H1 (cell line): ENCODE results near the gene DPP10. TPM values are rescaled to one million over a fixed set of nuclear protein-coding genes. Genes with fewer than 3 reads are reported as not detected.

Experiments
- CTCF ChIA-PET: fragments of 300-600 bp; sonication (Branson Sonifier 250); formaldehyde crosslinking; loops from one replicate; lab custom pipeline; 2021; ENCODE audit not compliant: partially characterized antibody; lab: Charles Lee
- POLR2A ChIA-PET: fragments of 300-600 bp; sonication (Branson Sonifier 250); formaldehyde crosslinking; loops from one replicate; lab custom pipeline; 2021; ENCODE audit warnings: inconsistent platforms; ENCODE audit not compliant: partially characterized antibody; lab: Charles Lee
- DNase-seq, 2 experiments: peaks; one replicate each; pipeline versions ENCODE4 v3.0.0 to v3.0.0-alpha.2; 2010 to 2022; ENCODE audit warnings: low spot score in 2 of 2, low read depth in 1 of 2, mixed read lengths in 1 of 2
- FAIRE-seq: peaks from 2 replicates; lab custom pipeline; 2011; peaks lifted over from hg19 to GRCh38; lab: Jason Lieb, UNC
- H2AFZ ChIP-seq: 2 replicates; pipeline ENCODE4 v1.8.1; 2012; ENCODE audit warnings: low read length, inconsistent platforms
- H2AK5ac ChIP-seq: 2 replicates; pipeline ENCODE4 v1.6.1; 2013; ENCODE audit warnings: low read depth, low read length
- H2BK120ac ChIP-seq: replicated peaks from 2 replicates; pipeline ENCODE3; 2013; ENCODE audit warnings: low read depth, low read length, inconsistent platforms
- H2BK12ac ChIP-seq: 2 replicates; pipeline ENCODE4 v1.6.1; 2013; ENCODE audit warnings: low read depth, low read length
- H2BK15ac ChIP-seq: 2 replicates; pipeline ENCODE4 v1.6.1; 2013; ENCODE audit warnings: low read length
- H2BK20ac ChIP-seq: 2 replicates; pipeline ENCODE4 v1.6.1; 2013; ENCODE audit warnings: low read length
- H2BK5ac ChIP-seq: 2 replicates; pipeline ENCODE4 v1.6.1; 2013; ENCODE audit warnings: low read depth, low read length
- H3K14ac ChIP-seq: 2 replicates; pipeline ENCODE4 v1.6.1; 2013; ENCODE audit warnings: inconsistent platforms; ENCODE audit not compliant: insufficient read length
- H3K18ac ChIP-seq: 2 replicates; pipeline ENCODE4 v1.6.1; 2013; ENCODE audit warnings: low read length; ENCODE audit errors: extremely low read depth
- H3K23ac ChIP-seq: 2 replicates; pipeline ENCODE4 v1.6.1; 2013; ENCODE audit warnings: inconsistent platforms; ENCODE audit not compliant: insufficient read length
- H3K23me2 ChIP-seq: 2 replicates; pipeline ENCODE4 v1.6.1; 2013; ENCODE audit warnings: low read depth, low read length
- H3K27ac ChIP-seq: 2 replicates; pipeline ENCODE4 v1.6.1; 2011; ENCODE audit warnings: low read depth, low read length, inconsistent platforms
- H3K27me3 ChIP-seq, 4 experiments: replicated peaks in 1 of 4; 1 replicate in 1 of 4; 2 replicates in 3 of 4; pipeline versions ENCODE4 v1.6.1 to v1.8.1; 2011 to 2013; ENCODE audit warnings: low read length in 3 of 4, mild to moderate bottlenecking in 3 of 4, inconsistent platforms in 2 of 4, mixed read lengths in 2 of 4, moderate library complexity in 1 of 4; ENCODE audit not compliant: control insufficient read depth in 3 of 4, insufficient read depth in 3 of 4; ENCODE audit errors: extremely low read depth in 1 of 4
- H3K36me3 ChIP-seq, 4 experiments: 2 replicates each; pipeline versions ENCODE4 v1.6.1 to v1.8.1; 2011 to 2013; ENCODE audit warnings: mild to moderate bottlenecking in 4 of 4, low read length in 3 of 4, moderate library complexity in 2 of 4, control low read depth in 1 of 4, inconsistent platforms in 1 of 4; ENCODE audit not compliant: insufficient read depth in 4 of 4, control insufficient read depth in 2 of 4
- H3K4ac ChIP-seq: replicated peaks from 2 replicates; pipeline ENCODE3; 2013; ENCODE audit warnings: low read length, low read depth, mixed read lengths, inconsistent platforms; ENCODE audit not compliant: insufficient read length
- H3K4me1 ChIP-seq, 4 experiments: replicated peaks in 1 of 4; 1 replicate in 1 of 4; 2 replicates in 3 of 4; pipeline versions ENCODE4 v1.6.1 to v1.8.1; 2011 to 2013; ENCODE audit warnings: low read length in 3 of 4, inconsistent platforms in 2 of 4, mixed read lengths in 1 of 4; ENCODE audit not compliant: insufficient read depth in 4 of 4, control insufficient read depth in 3 of 4
- H3K4me2 ChIP-seq, 2 experiments: 2 replicates each; pipeline versions ENCODE4 v1.6.1 to v1.8.1; 2011 to 2013; ENCODE audit warnings: low read depth in 2 of 2, low read length in 2 of 2, control low read depth in 1 of 2, inconsistent platforms in 1 of 2, mild to moderate bottlenecking in 1 of 2; ENCODE audit not compliant: insufficient read depth in 1 of 2
- H3K4me3 ChIP-seq, 4 experiments: fragments of 200-600, 300-600 bp in 1 of 4; sonication (generic), shearing (Covaris generic), sonication (Bioruptor Twin) in 1 of 4; 2 replicates each; pipeline versions ENCODE4 v1.5.1 to v1.8.1; 2011 to 2016; ENCODE audit warnings: low read length in 4 of 4, low read depth in 3 of 4, control low read depth in 2 of 4, inconsistent platforms in 2 of 4, mild to moderate bottlenecking in 2 of 4, mixed read lengths in 1 of 4, moderate library complexity in 1 of 4; ENCODE audit not compliant: insufficient read depth in 2 of 4; ENCODE audit errors: extremely low read depth in 1 of 4
- H3K56ac ChIP-seq: replicated peaks from 2 replicates; pipeline ENCODE3; 2013; ENCODE audit warnings: low read depth, mild to moderate bottlenecking, mixed read lengths, low read length, inconsistent platforms; ENCODE audit not compliant: insufficient read length
- H3K79me1 ChIP-seq: 2 replicates; pipeline ENCODE4 v1.6.1; 2013; ENCODE audit warnings: low read depth, low read length, control low read depth
- H3K79me2 ChIP-seq, 2 experiments: 2 replicates each; pipeline versions ENCODE4 v1.6.1 to v1.8.1; 2012 to 2013; ENCODE audit warnings: low read length in 2 of 2, mild to moderate bottlenecking in 2 of 2, inconsistent platforms in 1 of 2; ENCODE audit not compliant: insufficient read depth in 2 of 2, control insufficient read depth in 1 of 2
- H3K9ac ChIP-seq, 4 experiments: replicated peaks in 1 of 4; 1 replicate in 1 of 4; 2 replicates in 3 of 4; pipeline versions ENCODE4 v1.6.1 to v1.8.1; 2011 to 2013; ENCODE audit warnings: low read depth in 3 of 4, low read length in 3 of 4, control low read depth in 2 of 4, mild to moderate bottlenecking in 2 of 4, moderate library complexity in 2 of 4, inconsistent platforms in 1 of 4; ENCODE audit errors: extremely low read depth in 1 of 4
- H3K9me3 ChIP-seq, 2 experiments: 2 replicates each; pipeline versions ENCODE4 v1.6.1 to v1.8.1; 2012 to 2013; ENCODE audit warnings: mild to moderate bottlenecking in 2 of 2, moderate library complexity in 2 of 2, control low read depth in 1 of 2, inconsistent platforms in 1 of 2, low read depth in 1 of 2, low read length in 1 of 2, mixed read lengths in 1 of 2; ENCODE audit not compliant: insufficient read depth in 2 of 2
- H4K20me1 ChIP-seq, 2 experiments: replicated peaks in 1 of 2; 2 replicates each; pipeline versions ENCODE3 to v1.8.1; 2011 to 2013; ENCODE audit warnings: inconsistent platforms in 2 of 2, low read length in 2 of 2, mild to moderate bottlenecking in 1 of 2; ENCODE audit not compliant: insufficient read depth in 2 of 2, control insufficient read depth in 1 of 2
- H4K5ac ChIP-seq: 2 replicates; pipeline ENCODE4 v1.6.1; 2013; ENCODE audit warnings: low read length, low read depth, mixed read lengths, inconsistent platforms; ENCODE audit not compliant: insufficient read length
- H4K8ac ChIP-seq: 2 replicates; pipeline ENCODE4 v1.8.0; 2013; ENCODE audit warnings: mild to moderate bottlenecking, moderate library complexity, low read length, inconsistent platforms; ENCODE audit not compliant: insufficient read depth; ENCODE audit errors: extremely low read depth
- H4K91ac ChIP-seq: replicated peaks from 2 replicates; pipeline ENCODE3; 2013; ENCODE audit warnings: low read length, mixed read lengths, inconsistent platforms; ENCODE audit not compliant: insufficient read length
- ATF3 ChIP-seq: IDR thresholded peaks from 2 replicates; pipeline ENCODE4 v1.6.1; 2011; ENCODE audit warnings: low read depth, mild to moderate bottlenecking, low read length; ENCODE audit not compliant: insufficient read depth
- CHD1 ChIP-seq: IDR thresholded peaks from 2 replicates; pipeline ENCODE4 v1.6.1; 2012; ENCODE audit warnings: low read depth, low read length, improper control_type of control experiment
- CREB1 ChIP-seq: IDR thresholded peaks from 2 replicates; pipeline ENCODE4 v1.6.1; 2012; ENCODE audit warnings: inconsistent platforms
- FOSL1 ChIP-seq: IDR thresholded peaks from 2 replicates; pipeline ENCODE4 v1.6.1; 2011; ENCODE audit warnings: mild to moderate bottlenecking, low read depth, low read length, moderate library complexity; ENCODE audit not compliant: insufficient read depth
- GTF2F1 ChIP-seq: IDR thresholded peaks from 2 replicates; pipeline ENCODE4 v1.6.1; 2012; ENCODE audit warnings: low read depth, low read length, improper control_type of control experiment, borderline replicate concordance
- JUN ChIP-seq: IDR thresholded peaks from 2 replicates; pipeline ENCODE4 v1.6.1; 2011; ENCODE audit warnings: low read depth, mild to moderate bottlenecking, improper control_type of control experiment, low read length
- MAFK ChIP-seq: IDR thresholded peaks from 2 replicates; pipeline ENCODE4 v1.6.1; 2012; ENCODE audit warnings: low read depth, mild to moderate bottlenecking, improper control_type of control experiment, low read length
- NRF1 ChIP-seq: IDR thresholded peaks from 2 replicates; pipeline ENCODE4 v1.6.1; 2011; ENCODE audit warnings: mild to moderate bottlenecking, low read depth, low read length, improper control_type of control experiment
- POLR2AphosphoS5 ChIP-seq: IDR thresholded peaks from 2 replicates; pipeline ENCODE4 v1.6.1; 2011; ENCODE audit warnings: low read depth, low read length
- RAD21 ChIP-seq, 2 experiments: IDR thresholded peaks in 1 of 2; conservative IDR thresholded peaks in 1 of 2; 2 replicates each; pipeline ENCODE4 v1.6.1; 2011; ENCODE audit warnings: low read depth in 2 of 2, low read length in 2 of 2, improper control_type of control experiment in 1 of 2, inconsistent platforms in 1 of 2, mild to moderate bottlenecking in 1 of 2, moderate library complexity in 1 of 2
- SIN3A ChIP-seq, 2 experiments: IDR thresholded peaks in 1 of 2; conservative IDR thresholded peaks in 1 of 2; 2 replicates each; pipeline ENCODE4 v1.6.1; 2011 to 2012; ENCODE audit warnings: low read length in 2 of 2, improper control_type of control experiment in 1 of 2, low read depth in 1 of 2, mild to moderate bottlenecking in 1 of 2
- TAF1 ChIP-seq: IDR thresholded peaks from 2 replicates; pipeline ENCODE4 v1.6.1; 2011; ENCODE audit warnings: mild to moderate bottlenecking, low read depth, low read length
- TAF7 ChIP-seq: optimal IDR thresholded peaks from 2 replicates; pipeline ENCODE3; 2011; ENCODE audit warnings: low read depth, mild to moderate bottlenecking, inconsistent platforms, low read length, moderate library complexity, borderline replicate concordance
- WGBS, 2 experiments: shearing (Covaris generic) in 1 of 2; methylation state at CpG; one replicate each; pipeline versions ENCODE4 v1.1.6 to v1.1.7; 2013 to 2015; ENCODE audit warnings: low lambda C conversion rate in 2 of 2, mixed read lengths in 2 of 2, inconsistent platforms in 1 of 2, low coverage in 1 of 2, missing lambda C conversion rate in 1 of 2; ENCODE audit not compliant: insufficient replicate concordance in 2 of 2, insufficient coverage in 1 of 2, insufficient read length in 1 of 2; ENCODE audit errors: extremely low coverage in 1 of 2, missing lambda C conversion rate in 1 of 2; 5-methylcytosine and 5-hydroxymethylcytosine counted together
- polyA plus RNA-seq, 7 experiments: library from polyadenylated mRNA; depleted of rRNA in 3 of 7; stranded (reverse) in 5 of 7; unstranded in 2 of 7; fragments of >200 nt in 5 of 7; fragments of 200-250 nt in 2 of 7; gene quantifications; 1 replicate in 5 of 7; 2 replicates in 1 of 7; 4 replicates in 1 of 7; pipeline versions ENCODE4 v1.2.1 to v1.2.3, GENCODE V29; 2011 to 2013; ENCODE audit warnings: missing spikeins in 2 of 7, mixed read lengths in 2 of 7
- total RNA-seq: library from RNA; stranded (reverse); fragmentation: NEBNext Ultra II Directional; extraction: Animal tissue kit (Norgen Biotek cat#: 25700); gene quantifications from 2 replicates; pipeline ENCODE4 v1.2.1, GENCODE V29; 2021

Gene DPP10
- total and polyA plus RNA-seq, 2 of the 8 experiments (the other 6 are each of a cell fraction or from before 2014, with no cell fraction given): 3.3 to 7.2 TPM

GRCh38 chr2:115034801-115035200 is 592.4 kb downstream of the DPP10 start:
- Histone ChIP-seq H2BK120ac (no peak overlapping the region), H3K56ac (no peak overlapping the region), H3K4me2 (no peak overlapping the region), H3K4me1 (peaks cover 0 to 5% (median 0%) of the 10 kb centered on the region in 4 experiments; a peak in 1 of 7 replicates), H2BK12ac (no peak overlapping the region), H3K18ac (no peak overlapping the region), H2BK20ac (no peak overlapping the region), H3K9me3 (no peaks in the 10 kb centered on the region), H4K91ac (no peak overlapping the region), H3K23me2 (no peaks in the 10 kb centered on the region), H4K20me1 (no peaks in the 10 kb centered on the region), H3K4me3 (no peak overlapping the region), H4K5ac (no peak overlapping the region), H3K79me2 (no peaks in the 10 kb centered on the region), H2AK5ac (no peak overlapping the region), H2BK5ac (no peak overlapping the region), H3K79me1 (no peaks in the 10 kb centered on the region), H3K23ac (no peak overlapping the region), H3K27ac (no peak overlapping the region), H4K8ac (no peak overlapping the region), H2AFZ (no peak overlapping the region), H2BK15ac (no peak overlapping the region), H3K9ac (no peak overlapping the region), H3K27me3 (no peaks in the 10 kb centered on the region), H3K14ac (no peak overlapping the region), H3K36me3 (no peaks in the 10 kb centered on the region), H3K4ac (no peak overlapping the region)
- DNase-seq: no peak
- FAIRE-seq: no peak
- ChIA-PET POLR2A (no interaction called here), CTCF (no interaction called here)
- WGBS, 2 experiments: 93% methylated on average over 3 of the region's 3 CpGs; no CpG with 5 or more reads in 1 of the 2 experiments
- TF ChIP-seq FOSL1 (no peak), MAFK (no peak), TAF1 (no peak), JUN (no peak), CREB1 (no peak), POLR2AphosphoS5 (no peak), TAF7 (no peak), GTF2F1 (no peak), ATF3 (no peak), RAD21 (IDR thresholded peaks at IDR 0.05 in 1 of 2, conservative IDR thresholded peaks at IDR 0.05 in 1 of 2; ENCODE audit: low read depth in 2 of 2, low read length in 2 of 2) (no peak), CHD1 (no peak), SIN3A (conservative IDR thresholded peaks at IDR 0.05 in 1 of 2, IDR thresholded peaks at IDR 0.05 in 1 of 2; ENCODE audit: low read depth in 1 of 2, low read length in 2 of 2) (no peak), NRF1 (no peak)
